GM21367 (cell line): ENCODE measurements around the gene KRTAP16-1.

Source experiments
- ATAC-seq: cut with Tn5 transposase; IDR thresholded peaks from one replicate; pipeline ENCODE4 v1.9.1; 2021; ENCODE audit not compliant: unreplicated experiment

KRTAP16-1 gene

GRCh38 chr17:41329279-41329948, 20.3 kb upstream of the KRTAP16-1 start:
- no peak for ATAC-seq

- no peak for ATAC-seq
These were observed 19.1 kb upstream of the KRTAP16-1 start for GRCh38 chr17:41328207-41328606.

GRCh38 chr17:41327411-41328120, 18.5 kb upstream of the KRTAP16-1 start:
- ATAC-seq, result no peak

- no peak for ATAC-seq
These were observed 17.4 kb upstream of the KRTAP16-1 start for GRCh38 chr17:41326173-41327145.

GRCh38 chr17:41325611-41326010, 16.5 kb upstream of the KRTAP16-1 start:
- no peak for ATAC-seq

GRCh38 chr17:41325126-41325525, 16.0 kb upstream of the KRTAP16-1 start:
- ATAC-seq, result no peak

- no peak for ATAC-seq
These were observed 15.3 kb upstream of the KRTAP16-1 start for GRCh38 chr17:41324180-41325075.

- ATAC-seq, result no peak
These were observed 14.1 kb upstream of the KRTAP16-1 start for GRCh38 chr17:41322903-41323895.

GRCh38 chr17:41322094-41322902, 13.2 kb upstream of the KRTAP16-1 start:
- ATAC-seq, result no peak

- ATAC-seq, result no peak
These were observed 9.1 kb upstream of the KRTAP16-1 start for GRCh38 chr17:41318231-41318630.

GRCh38 chr17:41315814-41316445, 6.8 kb upstream of the KRTAP16-1 start:
- ATAC-seq, result no peak

GRCh38 chr17:41315204-41315794, 6.2 kb upstream of the KRTAP16-1 start, which contains the start of gene KRTAP17-1:
Gene KRTAP17-1, minus strand, starts transcription at chr17:41315710. Its CDS starts 60 bp downstream, at chr17:41315650.
- ATAC-seq, result no peak

GRCh38 chr17:41311111-41311510, 2.0 kb upstream of the KRTAP16-1 start:
- no peak for ATAC-seq

- ATAC-seq, result no peak
These were observed 725 bp downstream of the KRTAP16-1 start for GRCh38 chr17:41308251-41308917.

- no peak for ATAC-seq
These were observed 1.5 kb downstream of the KRTAP16-1 start for GRCh38 chr17:41307647-41308046.

- ATAC-seq, result no peak
These were observed 5.0 kb downstream of the KRTAP16-1 start for GRCh38 chr17:41304091-41304490.

GRCh38 chr17:41302981-41303380, 6.1 kb downstream of the KRTAP16-1 start:
- ATAC-seq, result no peak
